ENCODE data around the gene RPAP2. TPM values are rescaled to one million over a fixed set of nuclear protein-coding genes. Genes with fewer than 3 reads are reported as not detected.

RPAP2 gene
- total and polyA plus RNA-seq, 2 donors (not counting 3 experiments of a cell fraction or from before 2014, with no cell fraction given): 4.3 to 24.9 TPM

DNA sequence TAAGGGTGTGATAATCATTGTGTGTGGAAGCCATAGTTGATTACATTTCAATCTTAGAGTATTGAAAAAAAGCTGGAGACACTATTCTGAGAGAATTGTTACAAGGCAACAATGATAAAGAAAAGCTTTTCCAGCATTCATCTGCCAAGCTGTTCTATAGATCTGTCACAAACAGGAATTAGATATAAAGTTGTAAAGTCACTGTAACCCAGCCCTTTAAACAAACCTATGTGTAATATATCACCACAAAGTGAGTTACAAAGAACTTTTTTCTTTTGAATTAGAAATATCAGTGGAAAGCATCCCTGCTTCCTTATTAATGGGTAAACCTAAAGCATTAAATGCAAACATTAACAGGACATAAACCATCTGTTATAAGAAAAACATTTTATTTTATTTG, 55.4 kb downstream of the RPAP2 start:
- FAIRE-seq (no peak), DNase-seq (ENCODE audit: low read depth, low spot score) (no peak)
- TF ChIP-seq JUN (IDR thresholded peaks at IDR 0.05; ENCODE audit: borderline replicate concordance, insufficient read depth, insufficient read length, low read depth) (no peak), CTCF (IDR thresholded peaks at IDR 0.05; ENCODE audit: extremely low read depth in 1 of 2, insufficient read depth in 1 of 2, low read depth in 1 of 2, low read length in 2 of 2) (no peak), MYC (IDR thresholded peaks at IDR 0.05; ENCODE audit: low read depth, low read length) (no peak), FOS (IDR thresholded peaks at IDR 0.05; ENCODE audit: borderline replicate concordance, insufficient read depth, low read length) (no peak), GATA2 (IDR thresholded peaks at IDR 0.05; ENCODE audit: insufficient read depth, insufficient read length, low read depth, low read length) (no peak)
- TF ChIP-seq, protein P1, sequence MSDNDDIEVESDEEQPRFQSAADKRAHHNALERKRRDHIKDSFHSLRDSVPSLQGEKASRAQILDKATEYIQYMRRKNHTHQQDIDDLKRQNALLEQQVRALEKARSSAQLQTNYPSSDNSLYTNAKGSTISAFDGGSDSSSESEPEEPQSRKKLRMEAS (IDR thresholded peaks at IDR 0.05; ENCODE audit: insufficient read depth, insufficient read length): no peak
- no peaks in the 10 kb centered on the region for H3K79me2 ChIP-seq (ENCODE audit: control insufficient read depth, insufficient read depth, low read length)
- no peak overlapping the region for H3K4me2 ChIP-seq (ENCODE audit: insufficient read depth, low read length)
- no TSS peak for BruUV-seq (replicated peaks)
- ChIA-PET CTCF (interaction anchor here (0.8 to 1.6 kb wide), 3 partner anchors 13 to 44 kb away, joined by 3 to 6 read pairs (median 3); no protein-coding TSS in a partner anchor), POLR2A (no interaction called here)
- no peak overlapping the region for H3K27ac ChIP-seq (ENCODE audit: insufficient read depth, low read depth, low read length)
- no peak overlapping the region for H3K4me3 ChIP-seq (replicated peaks in 1 of 3; ENCODE audit: insufficient read depth in 1 of 3, low read depth in 1 of 3, low read length in 3 of 3)
- intact Hi-C loops (cut with micrococcal nuclease) (no loop called here), dilution Hi-C loops (cut with MboI; ENCODE audit: extremely low pct_ligation_motif_present, low sequenced_read_pairs) (no loop called here)
- no peaks in the 10 kb centered on the region for H3K4me1 ChIP-seq (ENCODE audit: control insufficient read depth, extremely low read depth, insufficient read depth, low read length)
- H3K9me1 ChIP-seq (replicated peaks; ENCODE audit: control insufficient read depth, extremely low read depth, insufficient read depth, low read length): no peaks in the 10 kb centered on the region
- no peaks in the 10 kb centered on the region for H3K27me3 ChIP-seq (ENCODE audit: control insufficient read depth in 2 of 2, insufficient read depth in 2 of 2, low read length in 2 of 2)
- H3K36me3 ChIP-seq (ENCODE audit: control insufficient read depth in 2 of 2, extremely low read depth in 1 of 2, insufficient read depth in 2 of 2, low read length in 2 of 2): peaks cover 0 to 3% of the 10 kb centered on the region in 2 experiments
- no peak overlapping the region for H3K9ac ChIP-seq (replicated peaks; ENCODE audit: extremely low read depth, insufficient read depth, low read length)
- no peaks in the 10 kb centered on the region for H4K20me1 ChIP-seq (replicated peaks; ENCODE audit: control insufficient read depth, extremely low read depth, insufficient read depth, low read length)
- H2AFZ ChIP-seq (ENCODE audit: low read depth, low read length): no peak overlapping the region
- no peaks in the 10 kb centered on the region for H3K9me3 ChIP-seq (replicated peaks; ENCODE audit: control insufficient read depth, insufficient read depth, low read length)

All from endothelial cell of umbilical vein (primary cell).